Effector memory CD4-positive, alpha-beta T cell (primary cell): ENCODE measurements around the gene ZNF433.
"Not testable (repeated sequence)": the region's sequence is repeated elsewhere in the genome, so short reads cannot be mapped to it uniquely, and the experiment has no call there.

Source experiments
- DNase-seq, 3 donors: peaks; one replicate each; pipeline ENCODE4 v3.0.0-alpha.2; 2020
- H3K27ac ChIP-seq: 2 replicates; pipeline ENCODE4 v1.7.0; 2013; ENCODE audit warnings: mild to moderate bottlenecking, low read length, moderate library complexity; ENCODE audit not compliant: insufficient read depth, poor library complexity, severe bottlenecking
- H3K27me3 ChIP-seq: replicated peaks from 2 replicates; pipeline ENCODE4 v1.7.0; 2013; ENCODE audit warnings: mild to moderate bottlenecking, low read length; ENCODE audit not compliant: insufficient read depth, control insufficient read depth, poor library complexity, severe bottlenecking
- H3K36me3 ChIP-seq: 2 replicates; pipeline ENCODE4 v1.7.0; 2013; ENCODE audit warnings: mild to moderate bottlenecking, low read length, moderate library complexity; ENCODE audit not compliant: control insufficient read depth, insufficient read depth
- H3K4me1 ChIP-seq: 2 replicates; pipeline ENCODE4 v1.7.0; 2013; ENCODE audit warnings: low read length, mild to moderate bottlenecking; ENCODE audit not compliant: control insufficient read depth, insufficient read depth, poor library complexity, severe bottlenecking
- H3K4me3 ChIP-seq: 2 replicates; pipeline ENCODE4 v1.7.0; 2013; ENCODE audit warnings: low read length, low read depth, mild to moderate bottlenecking; ENCODE audit not compliant: insufficient read depth, poor library complexity, severe bottlenecking
- H3K9me3 ChIP-seq: 2 replicates; pipeline ENCODE4 v1.7.0; 2013; ENCODE audit warnings: mild to moderate bottlenecking, low read length, moderate library complexity; ENCODE audit not compliant: control insufficient read depth

The ZNF433 gene

GRCh38 chr19:12047868-12048267 is 12.4 kb upstream of the ZNF433 start:
- Histone ChIP-seq H3K27ac (no peak overlapping the region), H3K4me3 (no peak overlapping the region), H3K27me3 (no peaks in the 10 kb centered on the region), H3K36me3 (no peaks in the 10 kb centered on the region), H3K4me1 (peaks cover 8% of the 10 kb centered on the region), H3K9me3 (peaks cover 11% of the 10 kb centered on the region)
- DNase-seq = no peak

GRCh38 chr19:12043752-12044422 is 8.4 kb upstream of the ZNF433 start:
- Histone ChIP-seq H3K27ac (no peak overlapping the region), H3K4me3 (no peak overlapping the region), H3K9me3 (peaks cover 16% of the 10 kb centered on the region), H3K36me3 (no peaks in the 10 kb centered on the region), H3K27me3 (no peaks in the 10 kb centered on the region), H3K4me1 (no peaks in the 10 kb centered on the region)
- DNase-seq = no peak

- no peaks in the 10 kb centered on the region for H3K36me3 ChIP-seq
- H3K9me3 ChIP-seq = peaks cover 16% of the 10 kb centered on the region
- H3K4me1 ChIP-seq = no peaks in the 10 kb centered on the region
- no peak for DNase-seq
- no peak overlapping the region for H3K27ac ChIP-seq
- H3K4me3 ChIP-seq = no peak overlapping the region
- no peaks in the 10 kb centered on the region for H3K27me3 ChIP-seq
Observed at GRCh38 chr19:12042893-12043292, 7.4 kb upstream of the ZNF433 start.

DNA sequence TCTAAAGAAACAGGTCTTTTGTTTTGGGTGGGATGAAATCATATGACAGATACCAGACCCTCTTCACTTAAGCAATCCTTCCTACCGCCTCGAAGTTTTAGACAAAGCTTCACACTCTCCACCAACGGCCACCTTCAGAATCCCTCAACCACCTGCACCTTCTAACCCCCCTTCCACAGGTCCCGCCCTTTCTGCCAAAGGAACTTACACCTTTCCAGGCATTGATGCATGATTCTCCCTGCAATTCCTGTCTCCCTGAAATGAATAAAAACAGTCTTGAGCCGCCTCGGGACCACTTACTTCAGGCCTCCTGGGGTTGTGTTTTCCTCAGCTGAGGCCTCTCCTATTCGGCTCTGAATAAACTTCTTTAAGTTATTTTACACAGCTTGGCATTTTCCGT is 859 bp downstream of the ZNF433 start:
- H3K4me3 ChIP-seq = no peak overlapping the region
- no peaks in the 10 kb centered on the region for H3K9me3 ChIP-seq
- no peaks in the 10 kb centered on the region for H3K27me3 ChIP-seq
- H3K4me1 ChIP-seq = peaks cover 4% of the 10 kb centered on the region
- DNase-seq = no peak
- no peaks in the 10 kb centered on the region for H3K36me3 ChIP-seq
- H3K27ac ChIP-seq = no peak overlapping the region

- H3K4me3 ChIP-seq = no peak overlapping the region
Observed at GRCh38 chr19:12034198-12034597, 1.3 kb downstream of the ZNF433 start.

GRCh38 chr19:12015753-12016116 is 19.7 kb downstream of the ZNF433 start:
- DNase-seq = no peak
- Histone ChIP-seq H3K4me3 (no peak overlapping the region), H3K9me3 (peaks cover 33% of the 10 kb centered on the region), H3K27me3 (no peaks in the 10 kb centered on the region), H3K36me3 (peaks cover 36% of the 10 kb centered on the region), H3K4me1 (no peaks in the 10 kb centered on the region), H3K27ac (no peak overlapping the region)

More at GRCh38 chr19:12034198-12034597, 1.3 kb downstream of the ZNF433 start:
- Histone ChIP-seq H3K27ac (no peak overlapping the region), H3K4me1 (peaks cover 4% of the 10 kb centered on the region), H3K36me3 (no peaks in the 10 kb centered on the region), H3K27me3 (no peaks in the 10 kb centered on the region), H3K9me3 (no peaks in the 10 kb centered on the region)
- no peak for DNase-seq

GRCh38 chr19:12015015-12015752 is 20.3 kb downstream of the ZNF433 start:
- Histone ChIP-seq H3K4me3 (no peak overlapping the region), H3K9me3 (peaks cover 33% of the 10 kb centered on the region), H3K4me1 (no peaks in the 10 kb centered on the region), H3K27ac (no peak overlapping the region), H3K36me3 (peaks cover 36% of the 10 kb centered on the region), H3K27me3 (no peaks in the 10 kb centered on the region)
- no peak for DNase-seq

DNA sequence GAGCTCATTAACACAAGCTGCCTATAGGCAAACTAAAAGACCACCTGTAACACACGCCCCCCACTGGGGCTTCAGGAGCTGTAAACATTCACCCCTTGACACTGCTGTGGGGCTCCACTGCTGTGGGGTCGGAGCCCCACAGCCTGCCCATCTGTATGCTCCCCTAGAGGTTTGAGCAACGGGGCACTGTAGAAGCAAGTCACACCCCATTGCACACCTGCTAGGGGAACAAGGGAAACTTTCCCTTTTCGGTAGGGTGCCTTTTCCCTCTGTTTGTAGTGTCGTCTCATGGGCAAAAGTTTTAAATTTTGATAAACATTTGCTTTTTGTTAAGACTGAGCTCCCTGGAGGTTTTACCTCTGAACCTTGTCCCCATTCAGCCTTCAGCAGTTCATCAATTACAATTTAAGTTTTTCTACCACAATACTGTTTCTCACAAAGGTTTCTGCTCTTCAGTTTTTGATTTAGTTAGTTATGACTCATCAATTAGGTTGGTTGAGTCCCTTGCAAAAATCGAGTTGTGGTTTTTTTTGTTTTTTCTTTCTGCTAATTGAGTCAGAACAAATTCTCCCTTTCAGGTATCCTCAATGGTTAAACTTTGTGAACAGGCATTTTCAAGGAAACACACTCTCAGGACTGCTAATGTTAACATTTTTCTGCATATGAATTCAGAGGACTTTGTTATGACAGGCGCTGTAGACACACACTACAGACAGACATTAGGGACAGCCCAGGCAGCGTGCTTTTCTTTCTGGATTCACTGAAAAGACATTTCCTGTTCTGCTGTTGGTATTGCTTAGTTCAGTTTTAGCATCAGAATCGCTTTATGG is 35.1 kb downstream of the ZNF433 start:
- H3K9me3 ChIP-seq = no peaks in the 10 kb centered on the region
- no peak overlapping the region for H3K27ac ChIP-seq
- H3K36me3 ChIP-seq = peaks cover 7% of the 10 kb centered on the region
- H3K4me3 ChIP-seq = no peak overlapping the region
- H3K4me1 ChIP-seq = no peaks in the 10 kb centered on the region
- DNase-seq = no peak
- no peaks in the 10 kb centered on the region for H3K27me3 ChIP-seq

DNA sequence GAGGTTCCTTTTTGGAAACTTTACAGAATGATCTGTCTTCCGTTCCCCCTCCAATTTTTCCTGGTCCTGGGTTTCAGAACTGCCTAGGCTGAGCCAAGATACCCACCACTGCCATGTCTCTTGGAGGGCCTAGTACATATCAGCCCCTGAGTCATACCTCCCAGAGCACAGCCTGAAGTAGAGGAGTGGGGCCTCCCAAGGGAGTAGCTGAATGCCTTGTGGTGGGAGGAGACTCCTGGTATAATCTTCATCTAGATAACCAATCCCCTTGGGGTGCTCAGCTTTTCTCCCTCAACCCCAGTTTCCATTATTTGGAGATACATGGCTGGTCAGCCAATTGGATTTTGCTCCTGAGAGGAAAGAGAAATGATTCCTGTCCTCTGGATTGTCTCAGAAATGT is 40.3 kb downstream of the ZNF433 start:
- no peaks in the 10 kb centered on the region for H3K36me3 ChIP-seq
- DNase-seq = no peak

GRCh38 chr19:11991921-11992320 is 43.6 kb downstream of the ZNF433 start:
- DNase-seq, H3K4me3 ChIP-seq, H3K36me3 ChIP-seq, H3K27ac ChIP-seq, H3K4me1 ChIP-seq, H3K9me3 ChIP-seq, H3K27me3 ChIP-seq: not testable (repeated sequence)

More for the DNA sequence above, 40.3 kb downstream of the ZNF433 start:
- H3K9me3 ChIP-seq = no peaks in the 10 kb centered on the region
- no peaks in the 10 kb centered on the region for H3K27me3 ChIP-seq
- no peak overlapping the region for H3K27ac ChIP-seq
- no peaks in the 10 kb centered on the region for H3K4me1 ChIP-seq
- H3K4me3 ChIP-seq = no peak overlapping the region
